T-helper 2 cell treated with Interferon-gamma antibody and Interleukin-4, amounts not matched to agents 100 ng/mL and 5 ng/mL, for 36 hours (primary cell): ENCODE measurements around the gene MSI2. TPM values are rescaled to one million over a fixed set of nuclear protein-coding genes. Genes with fewer than 3 reads are reported as not detected.

ENCODE experiments used
- intact Hi-C: fragments of 100-400 bp; cut with micrococcal nuclease; formaldehyde crosslinking; loops from one replicate; pipeline ENCODE4 v1.15.1; 2023
- total RNA-seq: library from RNA; stranded (reverse); gene quantifications from 2 replicates; pipeline ENCODE4 v1.2.3, GENCODE V29; 2022

The MSI2 gene
- total RNA-seq, 1 donor from 2014 or later = 140 TPM

DNA sequence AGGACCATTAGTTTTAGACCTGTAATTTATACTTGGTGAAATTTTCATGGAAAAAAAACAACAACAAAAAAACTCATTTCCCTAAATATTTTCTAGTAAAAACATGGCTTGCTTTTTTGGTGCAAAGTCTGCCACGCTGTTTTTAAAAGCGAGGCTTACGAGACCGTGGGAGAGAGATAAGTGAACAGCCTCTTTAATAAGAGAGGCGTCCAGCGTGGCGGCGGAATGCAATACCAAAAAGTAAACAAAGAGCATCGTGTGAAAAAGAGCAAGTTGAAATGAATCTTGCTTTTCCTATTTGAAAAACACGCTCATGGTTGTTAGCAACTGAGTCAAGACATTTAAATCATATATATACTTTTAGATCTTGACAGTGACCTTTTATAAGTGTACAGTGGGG, 10.5 kb upstream of the MSI2 start:
- intact Hi-C loops = loop anchor here (10.0 kb wide), 1 partner anchor 289 kb away; no protein-coding TSS in a partner anchor

DNA sequence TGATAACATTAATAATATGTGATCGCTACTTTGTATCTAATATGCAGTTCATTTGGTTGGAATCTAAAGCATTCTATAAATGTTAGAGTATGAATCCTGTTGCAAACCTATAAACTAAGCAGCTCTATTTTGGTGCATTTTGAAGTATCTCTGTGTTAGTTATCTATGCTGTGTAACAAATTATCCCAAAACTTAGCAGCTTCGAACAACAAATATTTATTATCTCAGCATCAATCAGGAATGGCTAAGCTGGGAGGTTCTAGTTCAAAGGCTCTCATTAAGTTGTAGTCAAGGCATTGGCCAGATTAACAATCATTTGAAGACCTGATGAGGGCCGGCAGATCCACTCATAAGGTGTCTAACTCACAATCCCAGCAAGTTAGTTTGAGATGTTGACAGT, 10.1 kb upstream of the MSI2 start:
- intact Hi-C loops = loop anchor here (10.0 kb wide), 1 partner anchor 289 kb away; no protein-coding TSS in a partner anchor

DNA sequence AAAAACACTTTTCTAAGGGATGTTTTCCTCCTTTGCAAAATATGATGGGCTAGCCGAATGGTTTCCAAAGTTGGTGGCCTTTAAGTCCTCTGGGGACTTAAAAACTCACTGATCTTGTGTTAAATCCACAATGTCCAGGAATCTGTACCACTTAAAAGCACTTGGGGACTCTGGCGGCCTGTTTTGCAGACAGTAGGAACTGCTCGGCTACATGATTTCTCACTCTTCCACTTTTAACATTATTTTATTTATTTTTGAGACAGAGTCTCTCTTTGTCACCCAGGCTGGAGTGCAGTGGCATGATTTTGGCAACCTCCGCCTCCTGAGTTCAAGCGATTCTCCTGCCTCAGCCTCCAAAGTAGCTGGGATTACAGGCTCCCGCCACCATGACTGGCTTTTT, 9.1 kb upstream of the MSI2 start:
- intact Hi-C loops = loop anchor here (10.0 kb wide), 1 partner anchor 288 kb away; no protein-coding TSS in a partner anchor

DNA sequence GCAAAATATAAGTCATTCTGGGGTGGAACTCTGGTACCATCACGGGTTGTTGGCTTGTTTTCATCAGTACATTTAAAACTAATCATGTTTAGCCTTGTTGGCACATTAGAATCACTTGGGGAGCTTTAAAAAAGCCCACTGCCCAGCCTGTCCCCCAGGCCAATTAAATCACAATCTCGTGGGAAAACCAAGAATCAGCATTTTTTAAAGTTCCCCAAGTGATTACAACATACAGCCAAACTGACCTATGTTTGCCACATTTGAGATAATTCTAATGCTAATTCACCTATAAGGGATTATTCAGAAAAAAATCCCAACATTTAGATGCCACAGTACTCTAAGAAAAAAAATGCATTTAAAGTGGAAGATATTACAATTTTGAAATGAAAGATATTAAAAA, 8.4 kb upstream of the MSI2 start:
- intact Hi-C loops = loop anchor here (10.0 kb wide), 1 partner anchor 287 kb away; no protein-coding TSS in a partner anchor

DNA sequence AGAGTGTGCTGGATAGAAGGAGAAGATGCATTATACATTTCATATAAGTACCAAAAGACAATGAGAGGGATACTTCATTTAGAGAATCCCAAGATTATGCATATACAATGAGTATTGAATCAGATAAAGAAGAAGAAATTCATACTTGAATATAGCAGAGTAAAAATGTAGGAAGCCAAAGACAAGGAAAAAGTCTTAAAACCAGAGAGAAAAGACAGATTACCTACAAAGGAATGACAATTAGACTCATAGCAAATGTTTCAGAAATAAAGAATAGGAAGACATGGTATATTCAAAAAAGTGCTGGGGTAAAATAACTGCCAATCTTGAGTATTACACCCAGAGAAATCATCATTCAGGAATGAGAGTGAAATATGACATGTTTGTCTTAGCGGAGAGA, 6.8 kb upstream of the MSI2 start:
- intact Hi-C loops = loop anchor here (10.0 kb wide), 1 partner anchor 285 kb away; no protein-coding TSS in a partner anchor

DNA sequence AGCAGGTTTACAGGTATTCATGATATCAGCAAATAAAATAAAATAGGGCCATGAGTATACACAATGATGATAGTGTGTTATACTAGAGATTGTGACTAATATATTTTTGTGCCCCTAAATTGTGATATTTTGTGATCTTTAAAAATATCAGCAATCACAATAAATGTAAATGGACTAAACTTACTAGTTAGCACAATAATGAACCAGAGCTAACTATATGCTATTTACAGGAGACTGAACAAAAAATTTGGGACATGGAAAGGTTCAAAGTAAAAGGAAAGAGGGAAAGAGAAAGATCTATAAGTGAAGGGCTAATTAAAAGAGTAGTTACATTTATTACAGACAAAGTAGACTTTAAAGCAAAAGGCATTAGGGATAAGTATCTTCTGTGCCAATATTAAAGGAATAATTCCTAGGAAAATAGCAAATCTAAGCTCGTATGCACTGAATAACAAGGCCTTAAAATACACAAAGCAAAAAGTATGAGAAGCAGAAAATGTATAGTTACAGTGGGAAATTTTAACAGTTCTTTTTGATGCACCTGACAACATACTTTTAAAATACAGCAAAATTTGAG, 5.0 kb upstream of the MSI2 start:
- intact Hi-C loops = no loop called here

DNA sequence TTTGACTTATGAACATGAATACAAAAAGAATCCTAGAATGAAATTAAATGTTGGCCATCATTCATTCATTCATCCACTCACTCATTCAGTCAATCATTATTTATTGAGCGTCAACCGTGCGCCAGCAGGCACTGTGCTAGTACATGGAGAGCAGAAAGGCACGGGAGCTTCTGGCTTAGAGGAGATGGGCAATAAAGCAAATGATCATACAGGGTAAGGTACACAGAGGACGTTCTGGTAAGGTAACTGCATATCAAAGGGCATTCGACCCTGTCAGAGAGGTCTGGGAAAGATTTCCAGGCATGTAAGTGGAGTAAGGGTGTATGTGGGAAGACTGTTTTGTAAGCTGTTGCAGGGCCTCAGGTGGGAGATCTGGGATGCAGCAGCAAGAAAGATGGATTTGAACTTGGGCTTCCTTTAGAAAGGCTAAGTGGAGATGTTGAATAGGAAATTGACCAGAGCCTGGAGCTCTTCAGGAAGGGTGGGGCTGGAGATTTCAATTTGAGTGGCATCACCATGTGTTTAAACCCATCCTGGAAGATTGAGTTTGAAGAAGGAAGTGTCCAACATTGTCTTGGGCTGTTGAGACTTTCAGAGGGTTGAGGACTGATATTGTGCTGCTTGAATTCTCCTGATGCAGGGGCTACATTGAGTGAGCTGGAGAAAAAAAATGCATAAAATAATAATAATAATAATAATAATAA, 2.8 kb upstream of the MSI2 start:
- intact Hi-C loops = no loop called here

DNA sequence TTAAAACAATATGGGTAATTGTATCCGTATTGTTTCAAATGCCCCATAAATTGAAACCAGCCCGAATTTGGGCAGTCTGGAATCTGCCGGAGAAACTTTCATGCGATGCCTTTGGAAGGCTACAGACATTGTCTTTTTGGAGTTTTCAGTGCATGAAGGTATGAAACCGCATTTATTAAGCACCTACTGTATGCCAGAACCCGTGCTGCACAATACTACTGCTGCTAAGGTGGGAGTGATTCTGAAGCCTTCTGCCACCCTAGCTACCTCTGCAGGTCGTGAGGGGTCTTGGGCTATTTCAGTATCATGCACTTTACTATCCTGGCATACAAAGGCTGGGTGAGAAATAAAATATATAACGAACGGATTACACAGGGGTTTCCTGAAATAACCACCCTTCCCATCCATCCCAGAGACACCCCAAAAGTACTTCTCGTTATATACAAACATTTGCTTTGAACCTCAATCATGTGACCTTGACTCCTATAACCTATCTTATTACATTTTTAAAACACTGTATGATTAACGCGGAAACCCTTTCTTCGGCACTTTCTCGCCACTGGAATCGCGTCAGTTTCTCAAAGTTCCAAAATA, 1.0 kb upstream of the MSI2 start:
- intact Hi-C loops = loop anchor here (5.0 kb wide), 5 partner anchors 168 to 732 kb away; partner anchors contain the start of genes AKAP1, SCPEP1 and VEZF1

DNA sequence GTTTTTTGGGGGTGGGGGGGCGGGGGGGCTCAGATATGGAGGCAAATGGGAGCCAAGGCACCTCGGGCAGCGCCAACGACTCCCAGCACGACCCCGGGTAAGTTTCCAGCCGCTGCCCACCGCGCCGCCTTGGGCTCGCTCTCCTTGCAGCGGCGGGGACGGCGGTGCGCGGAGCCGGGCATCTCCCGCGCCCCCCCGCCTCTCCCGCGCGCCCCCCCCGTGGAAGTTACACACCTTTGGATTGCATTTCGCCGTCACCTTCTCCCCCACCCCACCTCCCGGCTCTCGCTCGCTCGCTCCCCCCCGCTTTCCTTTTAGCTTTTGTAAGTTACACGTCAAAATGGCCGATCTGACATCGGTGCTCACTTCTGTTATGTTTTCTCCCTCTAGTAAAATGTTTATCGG, 387 bp downstream of the MSI2 start:
- intact Hi-C loops = loop anchor here (1.0 to 5.0 kb wide), 6 partner anchors 29 to 731 kb away; partner anchors contain the start of genes AKAP1, SCPEP1 and VEZF1

DNA sequence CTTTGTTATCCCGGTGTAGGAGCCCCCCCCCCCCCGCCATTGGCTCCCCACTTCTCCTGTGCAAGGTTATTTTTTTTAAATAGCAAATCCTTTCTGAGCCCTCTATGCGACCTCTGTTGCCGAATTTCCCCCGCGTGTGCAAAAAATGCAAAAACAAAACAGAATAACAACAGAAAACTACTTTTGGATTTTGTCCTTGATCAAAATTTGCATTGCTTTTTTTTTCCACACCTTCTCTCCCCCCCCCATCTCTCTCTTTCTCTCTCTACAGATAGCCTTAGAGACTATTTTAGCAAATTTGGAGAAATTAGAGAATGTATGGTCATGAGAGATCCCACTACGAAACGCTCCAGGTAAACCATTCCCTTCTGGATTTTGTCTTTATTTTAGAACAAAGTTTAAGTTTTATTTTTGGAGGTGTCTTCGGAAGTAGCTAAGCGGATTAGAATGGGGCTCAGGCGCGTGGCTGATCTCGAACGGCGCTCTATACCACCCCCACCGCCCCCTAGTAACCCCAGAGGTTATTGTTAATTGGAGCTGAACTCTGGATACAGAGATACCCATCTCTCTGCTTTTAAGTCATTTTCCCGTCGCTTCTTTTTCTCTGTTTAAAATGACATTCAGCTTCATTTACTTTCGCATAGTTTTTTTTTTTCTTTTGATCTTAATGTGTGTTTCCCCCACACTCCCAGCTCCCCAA, 1.0 kb downstream of the MSI2 start:
- intact Hi-C loops = loop anchor here (1.0 to 5.0 kb wide), 6 partner anchors 28 to 730 kb away; partner anchors contain the start of genes AKAP1, SCPEP1 and VEZF1

DNA sequence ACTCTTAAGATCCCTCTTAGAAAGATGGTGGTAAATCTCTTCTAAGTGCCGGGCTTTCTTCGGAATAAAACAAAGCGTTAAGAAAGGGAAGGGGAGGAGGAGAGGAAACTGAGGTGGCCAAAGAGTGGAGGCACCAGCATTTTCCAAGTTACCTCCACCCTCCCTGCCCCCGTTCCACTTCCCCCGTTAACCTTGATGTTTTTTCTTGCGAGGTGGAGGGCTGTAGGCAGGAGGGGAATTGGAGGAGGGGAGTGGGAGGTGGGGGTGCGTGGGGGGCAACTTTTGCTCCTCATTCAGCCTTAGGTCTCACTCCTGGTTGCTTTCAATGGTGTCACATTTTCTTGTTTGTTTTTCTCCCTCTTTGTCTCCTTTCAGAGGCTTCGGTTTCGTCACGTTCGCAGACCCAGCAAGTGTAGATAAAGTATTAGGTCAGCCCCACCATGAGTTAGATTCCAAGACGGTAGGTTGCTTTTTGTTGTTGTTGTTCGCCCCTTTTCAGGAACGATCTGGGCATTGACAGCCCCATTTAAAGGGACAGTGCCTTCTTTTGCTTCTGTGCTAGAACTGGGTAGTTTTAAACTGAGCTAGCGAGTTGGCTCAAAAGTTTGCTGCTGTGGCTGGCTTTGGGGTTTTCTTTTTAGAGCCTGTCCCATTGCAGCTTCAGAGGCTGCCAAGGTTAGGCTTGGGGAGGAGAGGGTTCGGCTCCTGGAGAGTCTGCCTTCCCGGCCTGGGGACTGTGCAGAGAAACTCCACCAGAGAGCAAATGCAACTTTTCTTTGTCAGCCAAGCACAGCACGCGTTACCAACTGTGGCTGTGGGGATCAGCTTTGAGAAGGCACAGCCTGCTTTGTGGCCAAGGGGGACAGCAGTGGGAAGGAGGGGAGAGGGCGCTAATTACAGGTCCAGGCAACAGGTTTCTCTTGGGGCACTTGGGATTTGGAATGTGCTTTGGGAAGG, 1.9 kb downstream of the MSI2 start:
- intact Hi-C loops = loop anchor here (1.0 to 5.0 kb wide), 6 partner anchors 27 to 729 kb away; partner anchors contain the start of genes AKAP1, SCPEP1 and VEZF1

DNA sequence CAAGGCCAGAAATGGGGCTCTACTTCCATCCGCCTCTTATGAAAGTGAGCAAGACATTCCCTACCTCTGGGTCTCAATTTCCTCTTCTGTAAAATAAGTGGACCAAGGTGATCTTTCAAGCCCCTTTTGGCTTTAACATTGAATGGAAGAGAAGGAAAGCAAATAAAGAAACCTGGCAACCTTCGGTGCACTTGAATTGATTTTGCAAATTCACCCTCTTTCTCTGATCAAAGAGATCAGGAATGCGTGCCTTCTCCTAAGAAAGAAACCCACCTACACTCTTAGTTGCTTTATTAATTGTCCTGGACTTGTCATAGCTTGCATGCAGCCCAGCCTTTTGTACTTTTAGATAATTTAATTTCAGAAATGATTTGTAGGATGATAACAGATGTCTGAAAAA, 3.0 kb downstream of the MSI2 start:
- intact Hi-C loops = loop anchor here (5.0 kb wide), 5 partner anchors 172 to 728 kb away; partner anchors contain the start of genes AKAP1, SCPEP1 and VEZF1

DNA sequence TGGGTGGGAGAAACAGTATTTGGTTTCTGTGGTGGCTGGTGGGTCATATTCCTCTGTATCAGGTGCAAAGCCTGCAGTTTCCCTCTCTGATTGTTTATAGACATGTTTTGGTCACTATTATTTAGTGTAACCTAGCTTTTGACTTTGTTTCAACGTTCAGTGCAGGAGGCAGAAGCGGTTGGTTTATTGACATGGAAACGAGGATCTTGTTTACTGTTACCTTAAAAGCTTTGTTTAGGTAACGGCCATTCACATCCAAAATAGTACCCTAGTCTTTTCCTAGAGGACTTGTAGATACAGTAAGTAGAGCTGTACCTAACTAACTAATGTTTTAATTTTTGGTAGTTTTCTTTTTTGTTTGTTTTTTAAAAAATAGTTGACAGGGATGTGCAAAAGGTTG, 3.5 kb downstream of the MSI2 start:
- intact Hi-C loops = loop anchor here (5.0 kb wide), 5 partner anchors 173 to 727 kb away; partner anchors contain the start of genes AKAP1, SCPEP1 and VEZF1

DNA sequence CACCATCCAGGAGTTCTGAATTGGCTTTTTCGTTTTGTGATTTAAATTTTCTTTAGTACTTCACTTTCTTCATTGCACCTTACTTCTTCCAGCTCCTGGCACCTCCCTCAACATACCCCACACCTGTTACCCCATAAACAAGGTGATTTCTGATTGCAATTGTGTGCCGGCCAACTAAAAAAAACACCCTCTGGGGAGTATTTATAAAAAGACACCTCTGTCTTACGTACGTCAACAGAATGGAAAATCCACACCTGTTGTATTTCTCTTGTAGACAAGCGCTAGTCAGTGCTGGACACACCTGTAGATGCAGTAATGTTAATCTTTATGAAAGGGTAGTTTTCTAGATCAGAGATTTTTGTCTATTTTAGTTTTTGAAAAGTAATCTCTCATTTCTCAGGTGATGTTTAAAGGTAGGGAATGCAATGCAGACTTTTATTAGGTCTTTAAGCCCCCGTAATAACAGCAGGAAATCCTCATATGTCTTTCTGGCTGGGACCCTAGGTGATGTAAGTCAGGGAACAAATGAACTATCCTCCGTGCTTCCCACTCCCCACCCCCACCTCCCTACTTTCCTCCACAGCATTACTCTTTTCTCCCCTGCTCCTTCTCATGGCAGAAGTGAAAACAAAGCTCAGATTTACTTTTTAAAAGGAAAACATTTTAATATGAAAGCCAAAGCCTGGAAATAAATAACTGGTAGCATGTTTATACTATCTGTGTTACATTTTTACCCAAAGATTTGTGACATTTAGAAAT, 4.2 kb downstream of the MSI2 start:
- intact Hi-C loops = no loop called here

DNA sequence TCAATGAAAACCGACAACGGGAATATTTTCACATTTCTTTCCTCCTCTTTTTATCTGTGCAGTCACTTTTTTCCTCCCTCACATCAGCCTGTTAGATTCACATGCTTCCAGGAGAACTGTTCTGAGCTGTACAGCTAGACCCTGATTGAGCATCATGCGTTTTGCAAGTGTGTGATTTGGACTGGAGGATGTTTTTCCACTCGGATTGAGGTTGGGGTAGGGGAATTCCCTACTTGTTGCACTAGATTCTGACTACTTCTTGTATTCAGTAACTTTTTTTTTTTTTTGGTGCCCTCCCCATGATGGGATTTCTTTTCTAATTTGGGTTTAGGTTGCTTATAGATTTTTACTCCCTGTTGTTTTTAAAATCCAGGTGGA, 4.8 kb downstream of the MSI2 start:
- intact Hi-C loops = no loop called here

DNA sequence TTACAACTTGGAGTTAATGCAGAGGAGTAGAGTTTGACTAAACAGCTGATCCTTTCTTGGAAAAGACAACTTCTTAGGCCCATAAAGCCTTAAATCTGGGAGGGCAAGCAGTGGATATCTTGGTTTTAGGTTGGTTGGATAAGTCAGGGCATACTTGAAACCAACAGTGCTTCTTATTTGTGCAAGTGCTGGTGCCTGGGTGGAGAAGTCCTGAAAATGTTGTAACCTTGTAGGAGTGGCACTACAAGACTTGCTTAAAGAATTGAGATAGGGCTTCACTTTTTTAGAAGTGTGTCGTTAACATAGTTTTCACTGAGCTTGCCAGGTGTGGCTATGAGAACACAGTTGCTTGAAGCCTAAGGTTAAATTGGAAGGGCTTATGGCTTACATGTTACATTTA, 6.2 kb downstream of the MSI2 start:
- intact Hi-C loops = no loop called here

DNA sequence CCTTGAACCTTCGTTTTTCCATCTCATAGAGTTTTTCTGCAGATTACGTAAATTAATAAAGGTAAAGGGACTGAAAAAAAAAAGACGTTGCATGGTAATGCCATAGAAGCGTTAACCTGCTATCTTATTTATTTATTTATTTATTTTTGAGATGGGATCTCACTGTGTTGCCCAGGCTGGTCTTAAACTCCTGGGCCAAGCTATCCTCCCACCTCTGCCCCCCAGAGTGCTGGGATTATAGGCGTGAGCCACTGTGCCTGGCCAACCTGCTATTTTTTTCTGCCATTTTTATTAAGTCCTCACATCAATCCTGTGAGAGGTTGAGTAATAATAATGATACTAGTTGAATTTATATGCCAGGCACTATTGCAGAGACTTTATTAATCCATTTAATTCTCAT, 7.9 kb downstream of the MSI2 start:
- intact Hi-C loops = no loop called here

DNA sequence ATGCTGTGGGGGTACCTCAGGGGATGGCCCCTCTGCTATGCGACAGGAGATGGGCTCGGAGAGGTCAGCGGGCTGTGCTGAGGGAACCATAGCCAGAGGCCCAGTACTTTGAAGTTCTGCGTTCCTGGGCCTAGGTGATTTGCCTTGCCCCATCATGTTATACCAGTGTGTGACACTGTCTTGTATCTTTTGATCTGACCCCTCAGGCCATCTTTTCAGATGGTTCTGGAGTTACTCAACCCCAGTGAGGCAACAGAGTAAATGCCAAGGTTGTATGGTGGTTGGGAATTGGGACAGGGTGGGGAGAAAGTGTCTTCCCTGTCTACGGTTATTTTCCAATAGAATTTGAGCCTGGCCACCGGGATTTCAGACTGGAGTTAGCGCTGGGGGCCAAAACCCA, 8.5 kb downstream of the MSI2 start:
- intact Hi-C loops = no loop called here

DNA sequence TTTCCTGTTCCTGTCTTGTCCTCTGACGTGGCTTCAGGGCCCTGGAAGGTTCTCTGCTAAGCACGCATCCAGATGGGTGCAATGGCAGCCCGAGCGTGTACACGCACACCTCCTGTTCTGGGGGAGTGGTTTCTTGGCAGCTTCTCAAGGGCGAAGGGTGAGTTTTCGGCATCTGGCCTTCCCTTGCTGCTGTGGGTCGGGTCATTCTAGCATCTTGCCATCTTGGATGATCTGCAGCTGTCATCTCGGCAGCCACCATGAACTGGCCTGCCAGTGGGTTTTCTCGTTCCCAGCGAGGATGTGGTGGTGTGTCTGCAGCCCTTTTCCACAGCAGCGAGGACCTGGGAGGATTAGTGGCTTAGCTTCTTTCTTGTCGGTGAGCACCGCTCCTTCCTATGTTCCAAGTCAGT, 10.6 kb downstream of the MSI2 start:
- intact Hi-C loops = no loop called here
